Activated CD4-positive, alpha-beta T cell treated with anti-CD3 and anti-CD28 coated beads for 36 hours (primary cell): ENCODE data around the gene PCNT. TPM values are rescaled to one million over a fixed set of nuclear protein-coding genes. Genes with fewer than 3 reads are reported as not detected.

Experiments
- ATAC-seq: fragments of 200-7000 bp; cut with Tn5 transposase; one replicate; pipeline ENCODE4 v1.10.0; 2021; ENCODE audit warnings: mild to moderate bottlenecking, moderate library complexity
- CTCF ChIA-PET: fragments of 350-600 bp; sonication (Branson Sonifier 250); formaldehyde crosslinking; loops from one replicate; lab custom pipeline; 2021; ENCODE audit warnings: antibody characterized with exemption; lab: Charles Lee
- POLR2A ChIA-PET: fragments of 350-600 bp; sonication (Branson Sonifier 250); formaldehyde crosslinking; loops from one replicate; lab custom pipeline; 2021; ENCODE audit warnings: antibody characterized with exemption, inconsistent platforms; lab: Charles Lee
- DNase-seq: peaks from one replicate; pipeline ENCODE4 v3.0.0-alpha.2; 2020
- H3K27ac Mint-ChIP-seq: one replicate; pipeline ENCODE4 v1.8.0; 2021; ENCODE audit warnings: mixed read lengths
- H3K27me3 Mint-ChIP-seq: one replicate; pipeline ENCODE4 v1.8.0; 2021; ENCODE audit warnings: mixed read lengths
- H3K36me3 Mint-ChIP-seq: one replicate; pipeline ENCODE4 v1.8.0; 2021; ENCODE audit warnings: low read depth, mixed read lengths
- H3K4me1 Mint-ChIP-seq: one replicate; pipeline ENCODE4 v1.8.0; 2021; ENCODE audit warnings: mixed read lengths
- H3K4me3 Mint-ChIP-seq: one replicate; pipeline ENCODE4 v1.8.0; 2021; ENCODE audit warnings: mild to moderate bottlenecking, moderate library complexity, mixed read lengths
- H3K9me3 Mint-ChIP-seq: one replicate; pipeline ENCODE4 v1.8.0; 2021; ENCODE audit warnings: low read depth, mixed read lengths
- intact Hi-C, 2 experiments: fragments of 100-400 bp; cut with DNase I in 1 of 2; cut with micrococcal nuclease in 1 of 2; formaldehyde crosslinking; loops; one replicate each; pipeline versions ENCODE4 v1.14.2 to v1.15.1; 2022 to 2024; cut with DNase I, micrococcal nuclease
- total RNA-seq, 2 experiments: library from RNA; stranded (reverse); gene quantifications; one replicate each; pipeline ENCODE4 v1.2.3, GENCODE V29; 2021

The PCNT gene
- total RNA-seq, 2 experiments from 2014 or later: 46.5 to 47.7 TPM

DNA sequence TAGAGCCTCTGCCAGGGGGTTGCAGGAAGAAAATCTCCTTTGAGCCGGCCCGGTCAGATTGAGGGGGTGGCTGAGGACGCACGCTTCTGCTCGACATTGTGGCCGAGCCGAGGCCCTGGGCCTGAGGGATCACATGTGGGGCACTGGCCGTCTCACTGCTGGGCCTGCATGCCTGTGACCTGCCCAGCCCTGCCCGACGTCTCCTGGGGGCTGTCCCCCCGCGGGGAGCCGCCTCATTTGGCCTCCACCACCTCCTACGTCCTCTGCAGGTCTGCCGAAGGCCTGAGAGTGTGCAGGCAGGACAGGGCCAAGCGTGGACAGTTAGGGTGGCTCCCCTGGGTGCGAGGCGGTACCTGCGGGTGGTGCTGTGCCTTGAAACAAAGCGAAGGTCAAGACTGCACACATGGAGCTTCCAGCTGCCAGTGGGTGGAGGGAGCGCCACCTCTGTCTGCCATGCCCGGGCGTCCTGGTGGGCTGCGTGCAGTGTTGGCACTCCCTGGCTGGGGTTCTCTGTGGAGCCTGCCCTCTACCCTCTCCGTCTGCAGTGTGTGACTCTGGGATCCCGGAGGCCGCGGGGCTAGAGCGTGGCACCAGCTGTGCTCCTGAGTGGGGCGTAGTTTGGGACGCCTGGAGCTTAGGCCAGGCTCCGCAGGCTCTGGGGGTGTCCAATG, 51.7 kb downstream of the PCNT start:
- CTCF ChIA-PET: interaction anchor here (0.6 kb wide), 1 partner anchor 186 kb away, joined by 3 read pairs; no protein-coding TSS in a partner anchor
- no peaks in the 10 kb centered on the region for H3K4me1 Mint-ChIP-seq
- ATAC-seq: no peak
- H3K27ac Mint-ChIP-seq: no peak overlapping the region
- no peaks in the 10 kb centered on the region for H3K9me3 Mint-ChIP-seq
- H3K27me3 Mint-ChIP-seq: no peaks in the 10 kb centered on the region
- DNase-seq: no peak
- H3K36me3 Mint-ChIP-seq: peaks cover 23% of the 10 kb centered on the region
- intact Hi-C loops: no loop called here
- no peak overlapping the region for H3K4me3 Mint-ChIP-seq
- POLR2A ChIA-PET: no interaction called here

DNA sequence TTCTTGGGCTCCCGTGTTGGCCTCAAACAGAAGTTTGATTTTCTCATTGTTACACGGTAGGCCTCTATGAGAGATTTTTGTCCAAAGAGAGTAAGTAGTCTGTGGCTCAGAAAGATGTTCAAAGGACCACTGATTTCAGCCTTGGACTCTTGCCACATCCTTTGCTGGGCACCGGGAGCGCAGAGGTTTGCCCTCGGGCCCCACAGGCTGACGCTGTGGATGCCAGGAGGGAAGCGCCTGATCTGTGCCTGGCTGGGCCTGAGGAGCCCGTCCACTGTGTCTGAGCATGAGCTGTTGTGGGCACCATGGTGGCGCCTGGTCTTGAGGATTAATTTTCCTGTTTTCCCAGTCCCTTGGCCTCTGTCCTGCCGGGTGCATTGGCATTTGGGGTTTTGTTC, 52.3 kb downstream of the PCNT start:
- ChIA-PET CTCF (no interaction called here), POLR2A (no interaction called here)
- intact Hi-C loops: no loop called here
- Mint-ChIP-seq H3K36me3 (peaks cover 23% of the 10 kb centered on the region), H3K27ac (no peak overlapping the region), H3K27me3 (no peaks in the 10 kb centered on the region), H3K4me3 (no peak overlapping the region), H3K9me3 (no peaks in the 10 kb centered on the region), H3K4me1 (no peaks in the 10 kb centered on the region)
- ATAC-seq: no peak
- DNase-seq: no peak

GRCh38 chr21:46376856-46377453, 53.0 kb downstream of the PCNT start:
- Mint-ChIP-seq H3K4me3 (no peak overlapping the region), H3K27me3 (no peaks in the 10 kb centered on the region), H3K36me3 (peaks cover 24% of the 10 kb centered on the region), H3K9me3 (peaks cover 4% of the 10 kb centered on the region), H3K27ac (no peak overlapping the region), H3K4me1 (no peaks in the 10 kb centered on the region)
- no peak for DNase-seq
- ChIA-PET POLR2A (no interaction called here), CTCF (interaction anchor here (0.6 to 0.7 kb wide), 2 partner anchors 14 to 21 kb away, joined by 3 read pairs; no protein-coding TSS in a partner anchor)
- no peak for ATAC-seq
- intact Hi-C loops: no loop called here

DNA sequence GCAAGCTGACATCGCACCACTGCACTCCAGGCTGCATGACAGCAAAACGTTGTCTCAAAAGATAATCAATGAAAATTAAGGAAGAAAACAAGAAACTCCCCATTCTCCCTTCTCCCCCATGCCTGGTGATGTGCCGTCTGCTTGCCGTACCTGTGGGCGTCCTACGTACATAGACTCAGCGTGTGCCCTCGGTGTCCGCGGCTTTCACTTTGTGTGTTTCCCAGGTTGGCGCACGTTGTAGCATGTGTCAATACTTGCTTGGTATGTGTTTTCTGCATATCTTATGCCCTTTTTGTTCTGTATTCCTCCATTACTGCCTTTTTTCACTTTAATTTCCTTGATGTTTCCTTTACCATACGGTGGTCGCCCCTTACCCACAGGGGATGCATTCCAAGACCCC, 53.8 kb downstream of the PCNT start:
- Mint-ChIP-seq H3K4me3 (no peak overlapping the region), H3K4me1 (no peaks in the 10 kb centered on the region), H3K27ac (no peak overlapping the region), H3K9me3 (peaks cover 8% of the 10 kb centered on the region), H3K36me3 (peaks cover 32% of the 10 kb centered on the region), H3K27me3 (no peaks in the 10 kb centered on the region)
- ChIA-PET CTCF (interaction anchor here (0.6 to 0.7 kb wide), 2 partner anchors 13 to 20 kb away, joined by 3 read pairs; no protein-coding TSS in a partner anchor), POLR2A (interaction anchor here (0.6 kb wide), 1 partner anchor 11 kb away, joined by 4 read pairs; no protein-coding TSS in a partner anchor)
- intact Hi-C loops: no loop called here
- ATAC-seq (no peak), DNase-seq (no peak)

GRCh38 chr21:46379105-46379504, 55.1 kb downstream of the PCNT start:
- Mint-ChIP-seq H3K4me3 (no peak overlapping the region), H3K27ac (no peak overlapping the region), H3K9me3 (peaks cover 11% of the 10 kb centered on the region), H3K27me3 (no peaks in the 10 kb centered on the region), H3K4me1 (no peaks in the 10 kb centered on the region), H3K36me3 (peaks cover 44% of the 10 kb centered on the region)
- POLR2A ChIA-PET: interaction anchor here (0.6 kb wide), 1 partner anchor 11 kb away, joined by 3 read pairs; no protein-coding TSS in a partner anchor
- CTCF ChIA-PET: no interaction called here
- no peak for ATAC-seq
- intact Hi-C loops: no loop called here
- DNase-seq: no peak

- no peak for DNase-seq
- intact Hi-C loops: no loop called here
- Mint-ChIP-seq H3K9me3 (peaks cover 16% of the 10 kb centered on the region), H3K4me3 (no peak overlapping the region), H3K27ac (no peak overlapping the region), H3K36me3 (peaks cover 50% of the 10 kb centered on the region), H3K4me1 (no peaks in the 10 kb centered on the region), H3K27me3 (no peaks in the 10 kb centered on the region)
- ChIA-PET POLR2A (interaction anchor here (0.6 kb wide), 1 partner anchor 12 kb away, joined by 3 read pairs; no protein-coding TSS in a partner anchor), CTCF (no interaction called here)
- ATAC-seq: no peak
Measured at GRCh38 chr21:46379691-46380090, 55.7 kb downstream of the PCNT start.

DNA sequence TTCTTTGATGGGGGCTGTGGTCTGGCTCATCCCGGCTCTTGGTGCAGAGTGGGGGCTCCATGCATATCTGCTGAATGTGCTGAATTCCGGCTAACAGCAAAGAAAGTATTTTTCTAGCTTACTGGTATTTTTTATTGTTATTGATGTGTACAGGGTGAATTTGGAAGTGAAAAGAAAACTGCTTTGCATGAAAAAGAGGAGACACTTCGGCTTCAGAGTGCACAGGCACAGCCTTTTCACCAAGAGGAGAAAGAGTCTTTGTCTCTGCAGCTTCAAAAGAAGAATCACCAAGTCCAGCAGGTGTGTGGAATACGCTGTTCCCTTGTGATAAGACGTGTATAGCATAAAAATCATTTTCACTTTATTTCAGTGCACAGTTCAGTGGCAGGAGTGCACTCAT, 57.6 kb downstream of the PCNT start:
- H3K4me3 Mint-ChIP-seq: no peak overlapping the region
- peaks cover 16% of the 10 kb centered on the region for H3K9me3 Mint-ChIP-seq
- ChIA-PET CTCF (no interaction called here), POLR2A (no interaction called here)
- no peaks in the 10 kb centered on the region for H3K27me3 Mint-ChIP-seq
- H3K27ac Mint-ChIP-seq: no peak overlapping the region
- DNase-seq (no peak), ATAC-seq (no peak)
- intact Hi-C loops: no loop called here
- H3K4me1 Mint-ChIP-seq: no peaks in the 10 kb centered on the region
- H3K36me3 Mint-ChIP-seq: peaks cover 62% of the 10 kb centered on the region

- DNase-seq (no peak), ATAC-seq (no peak)
- Mint-ChIP-seq H3K9me3 (peaks cover 16% of the 10 kb centered on the region), H3K27me3 (no peaks in the 10 kb centered on the region), H3K4me3 (no peak overlapping the region), H3K4me1 (no peaks in the 10 kb centered on the region), H3K36me3 (peaks cover 58% of the 10 kb centered on the region), H3K27ac (no peak overlapping the region)
- POLR2A ChIA-PET: no interaction called here
- CTCF ChIA-PET: no interaction called here
- intact Hi-C loops: no loop called here
Measured at GRCh38 chr21:46384556-46384955, 60.6 kb downstream of the PCNT start.

GRCh38 chr21:46385846-46386733, 62.1 kb downstream of the PCNT start:
- peaks cover 16% of the 10 kb centered on the region for H3K9me3 Mint-ChIP-seq
- no peaks in the 10 kb centered on the region for H3K27me3 Mint-ChIP-seq
- no peaks in the 10 kb centered on the region for H3K4me1 Mint-ChIP-seq
- H3K27ac Mint-ChIP-seq: no peak overlapping the region
- ATAC-seq (no peak), DNase-seq (no peak)
- CTCF ChIA-PET: no interaction called here
- H3K4me3 Mint-ChIP-seq: no peak overlapping the region
- intact Hi-C loops: no loop called here
- peaks cover 55% of the 10 kb centered on the region for H3K36me3 Mint-ChIP-seq
- POLR2A ChIA-PET: no interaction called here

DNA sequence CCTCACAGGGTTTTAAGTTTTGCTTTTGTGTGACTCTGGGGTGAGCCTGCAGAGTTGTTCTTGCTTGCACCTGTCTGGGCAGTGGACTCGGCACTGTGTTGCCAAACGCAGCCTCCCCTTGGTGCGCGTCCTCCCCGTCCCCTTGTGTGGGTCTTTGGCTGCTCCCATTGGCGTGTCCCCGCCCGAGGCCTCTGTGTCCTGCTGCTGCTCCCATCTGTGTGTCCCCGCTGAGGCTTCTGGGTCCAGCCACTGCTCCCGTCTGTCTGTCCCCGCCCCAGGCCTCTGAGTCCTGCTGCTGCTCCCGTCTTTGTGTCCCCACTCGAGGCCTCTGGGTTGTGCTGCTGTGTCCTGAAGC, 62.8 kb downstream of the PCNT start:
- intact Hi-C loops: no loop called here
- ChIA-PET CTCF (no interaction called here), POLR2A (no interaction called here)
- DNase-seq: no peak
- Mint-ChIP-seq H3K4me3 (no peak overlapping the region), H3K9me3 (peaks cover 15% of the 10 kb centered on the region), H3K36me3 (peaks cover 51% of the 10 kb centered on the region), H3K27me3 (no peaks in the 10 kb centered on the region), H3K27ac (no peak overlapping the region), H3K4me1 (no peaks in the 10 kb centered on the region)
- no peak for ATAC-seq

GRCh38 chr21:46388206-46388880, 64.4 kb downstream of the PCNT start:
- ChIA-PET CTCF (no interaction called here), POLR2A (no interaction called here)
- H3K27ac Mint-ChIP-seq: no peak overlapping the region
- no peak for DNase-seq
- ATAC-seq: no peak
- H3K27me3 Mint-ChIP-seq: no peaks in the 10 kb centered on the region
- intact Hi-C loops: no loop called here
- peaks cover 40% of the 10 kb centered on the region for H3K36me3 Mint-ChIP-seq
- peaks cover 7% of the 10 kb centered on the region for H3K9me3 Mint-ChIP-seq
- no peak overlapping the region for H3K4me3 Mint-ChIP-seq
- no peaks in the 10 kb centered on the region for H3K4me1 Mint-ChIP-seq
